HCT116 (cell line): ENCODE data around the gene YTHDF1.

Source experiments
- CBX3 ChIP-seq: IDR thresholded peaks from 2 replicates; pipeline ENCODE4 v1.6.1; 2012; ENCODE audit warnings: low read depth
- CEBPB ChIP-seq: IDR thresholded peaks from 2 replicates; pipeline ENCODE4 v1.6.1; 2012; ENCODE audit warnings: low read depth
- CTCF ChIP-seq, 3 experiments: fragments of 200-600 bp in 1 of 3; sonication (generic) in 1 of 3; IDR thresholded peaks in 2 of 3; conservative IDR thresholded peaks in 1 of 3; 2 replicates each; pipeline ENCODE4 v1.5.1; 2012 to 2017; ENCODE audit warnings: low read depth in 2 of 3, low read length in 2 of 3, antibody characterized with exemption in 1 of 3, borderline replicate concordance in 1 of 3, control low read depth in 1 of 3, mild to moderate bottlenecking in 1 of 3, mixed read lengths in 1 of 3, mixed run types in 1 of 3, moderate library complexity in 1 of 3; ENCODE audit not compliant: insufficient read depth in 1 of 3
- EZH2 ChIP-seq: fragments of 200-600 bp; sonication (generic); IDR thresholded peaks from 2 replicates; pipeline ENCODE4 v1.6.1; 2017; ENCODE audit warnings: antibody characterized with exemption, mixed run types
- MAX ChIP-seq: IDR thresholded peaks from 2 replicates; pipeline ENCODE4 v1.6.1; 2012
- POLR2A ChIP-seq: IDR thresholded peaks from 2 replicates; pipeline ENCODE4 v1.7.0; 2011; ENCODE audit warnings: borderline replicate concordance; ENCODE audit not compliant: insufficient read depth, insufficient read length; ENCODE audit errors: extremely low read depth
- POLR2AphosphoS5 ChIP-seq: IDR thresholded peaks from 2 replicates; pipeline ENCODE4 v1.6.1; 2011; ENCODE audit warnings: mild to moderate bottlenecking, low read depth, low read length, moderate library complexity
- RAD21 ChIP-seq: IDR thresholded peaks from 2 replicates; pipeline ENCODE4 v1.6.1; 2012; ENCODE audit warnings: low read depth, mild to moderate bottlenecking
- SIN3A ChIP-seq: IDR thresholded peaks from 2 replicates; pipeline ENCODE4 v1.6.1; 2012; ENCODE audit warnings: low read depth
- SRF ChIP-seq: IDR thresholded peaks from 2 replicates; pipeline ENCODE4 v1.6.1; 2012; ENCODE audit warnings: low read depth
- TCF7L2 ChIP-seq: IDR thresholded peaks from 2 replicates; pipeline ENCODE4 v1.7.0; 2011; ENCODE audit warnings: borderline replicate concordance, inconsistent platforms; ENCODE audit not compliant: insufficient read depth, insufficient read length; ENCODE audit errors: extremely low read depth
- ZNF274 ChIP-seq: fragments of 200-500 bp; sonication (Bioruptor generic); IDR thresholded peaks from 2 replicates; pipeline ENCODE4 v1.6.1; 2014; ENCODE audit warnings: mild to moderate bottlenecking, low read depth, low read length, inconsistent platforms

DNA sequence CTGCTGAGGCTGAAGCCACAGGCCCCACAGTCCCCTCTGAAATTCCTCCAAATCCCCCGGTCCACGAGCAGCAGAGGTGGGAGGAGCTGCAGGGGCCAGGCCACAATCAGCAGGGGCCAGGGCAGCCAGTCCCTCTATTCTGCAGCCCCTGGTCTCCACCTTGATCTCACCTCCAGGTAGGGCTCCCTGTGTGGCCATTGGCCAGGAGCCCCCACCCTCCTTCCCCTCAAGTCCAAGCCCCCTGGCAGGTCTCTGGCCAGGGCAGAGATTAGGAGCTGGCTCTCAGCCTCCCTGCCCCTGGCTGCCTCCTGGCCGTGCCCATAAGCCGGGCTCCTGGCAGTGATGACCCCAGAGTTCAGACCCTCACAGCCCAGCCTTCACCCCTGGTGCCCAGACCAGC lies 34.7 kb downstream of the YTHDF1 start:
- TF ChIP-seq CTCF (IDR thresholded peaks at IDR 0.05 in 2 of 3, conservative IDR thresholded peaks at IDR 0.05 in 1 of 3; ENCODE audit: borderline replicate concordance in 1 of 3, insufficient read depth in 1 of 3, low read depth in 2 of 3, low read length in 2 of 3): no peak
- TF ChIP-seq MAX: no peak
- no peak for TF ChIP-seq POLR2A
- no peak for TF ChIP-seq ZNF274
- no peak for TF ChIP-seq EZH2
- no peak for TF ChIP-seq SRF
- TF ChIP-seq CEBPB: no peak
- no peak for TF ChIP-seq RAD21
- TF ChIP-seq TCF7L2: no peak
- TF ChIP-seq POLR2AphosphoS5: no peak
- no peak for TF ChIP-seq CBX3
- no peak for TF ChIP-seq SIN3A
